ENCODE results near the gene ZNF391.

- TF ChIP-seq CTCF (IDR thresholded peaks at IDR 0.05) (no peak), EP300 (IDR thresholded peaks at IDR 0.05) (no peak)
These were observed 25.7 kb downstream of the ZNF391 start for GRCh38 chr6:27414300-27414699.
